ENCODE data around the gene ARL8A.

- TF ChIP-seq, protein P1, sequence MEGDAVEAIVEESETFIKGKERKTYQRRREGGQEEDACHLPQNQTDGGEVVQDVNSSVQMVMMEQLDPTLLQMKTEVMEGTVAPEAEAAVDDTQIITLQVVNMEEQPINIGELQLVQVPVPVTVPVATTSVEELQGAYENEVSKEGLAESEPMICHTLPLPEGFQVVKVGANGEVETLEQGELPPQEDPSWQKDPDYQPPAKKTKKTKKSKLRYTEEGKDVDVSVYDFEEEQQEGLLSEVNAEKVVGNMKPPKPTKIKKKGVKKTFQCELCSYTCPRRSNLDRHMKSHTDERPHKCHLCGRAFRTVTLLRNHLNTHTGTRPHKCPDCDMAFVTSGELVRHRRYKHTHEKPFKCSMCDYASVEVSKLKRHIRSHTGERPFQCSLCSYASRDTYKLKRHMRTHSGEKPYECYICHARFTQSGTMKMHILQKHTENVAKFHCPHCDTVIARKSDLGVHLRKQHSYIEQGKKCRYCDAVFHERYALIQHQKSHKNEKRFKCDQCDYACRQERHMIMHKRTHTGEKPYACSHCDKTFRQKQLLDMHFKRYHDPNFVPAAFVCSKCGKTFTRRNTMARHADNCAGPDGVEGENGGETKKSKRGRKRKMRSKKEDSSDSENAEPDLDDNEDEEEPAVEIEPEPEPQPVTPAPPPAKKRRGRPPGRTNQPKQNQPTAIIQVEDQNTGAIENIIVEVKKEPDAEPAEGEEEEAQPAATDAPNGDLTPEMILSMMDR (IDR thresholded peaks at IDR 0.05; ENCODE audit: low read depth, low read length, missing input control): no peak
- TF ChIP-seq YY1 (IDR thresholded peaks at IDR 0.05): no peak
- no peak for TF ChIP-seq FOXA1 (IDR thresholded peaks at IDR 0.05)
- no peak for TF ChIP-seq TAF1 (conservative IDR thresholded peaks at IDR 0.05)
- no peak for TF ChIP-seq SP1 (IDR thresholded peaks at IDR 0.05)
- TF ChIP-seq REST (IDR thresholded peaks at IDR 0.05): no peak
- TF ChIP-seq RAD21 (IDR thresholded peaks at IDR 0.05): no peak
Measured at GRCh38 chr1:202148391-202148790, 3.9 kb upstream of the ARL8A start.
